Esophagus squamous epithelium (tissue), 4 donors: ENCODE measurements around the gene SMYD3.

Experiments
- POLR2A ChIP-seq, 4 donors: fragments of 450-650 bp; IDR thresholded peaks; one replicate each; pipeline ENCODE4 v1.6.1; 2017; ENCODE audit warnings: antibody characterized with exemption in 4 of 4, mild to moderate bottlenecking in 4 of 4, moderate library complexity in 3 of 4
- TF ChIP-seq, protein P1 (sequence below), 6 experiments: fragments of 450-650 bp in 4 of 6; fragments of 200-600 bp in 2 of 6; sonication (generic) in 2 of 6; IDR thresholded peaks; one replicate each; pipeline ENCODE4 v1.5.1; 2016 to 2019; ENCODE audit warnings: antibody characterized with exemption in 6 of 6, mild to moderate bottlenecking in 4 of 6, moderate library complexity in 4 of 6

- TF ChIP-seq, protein P1, sequence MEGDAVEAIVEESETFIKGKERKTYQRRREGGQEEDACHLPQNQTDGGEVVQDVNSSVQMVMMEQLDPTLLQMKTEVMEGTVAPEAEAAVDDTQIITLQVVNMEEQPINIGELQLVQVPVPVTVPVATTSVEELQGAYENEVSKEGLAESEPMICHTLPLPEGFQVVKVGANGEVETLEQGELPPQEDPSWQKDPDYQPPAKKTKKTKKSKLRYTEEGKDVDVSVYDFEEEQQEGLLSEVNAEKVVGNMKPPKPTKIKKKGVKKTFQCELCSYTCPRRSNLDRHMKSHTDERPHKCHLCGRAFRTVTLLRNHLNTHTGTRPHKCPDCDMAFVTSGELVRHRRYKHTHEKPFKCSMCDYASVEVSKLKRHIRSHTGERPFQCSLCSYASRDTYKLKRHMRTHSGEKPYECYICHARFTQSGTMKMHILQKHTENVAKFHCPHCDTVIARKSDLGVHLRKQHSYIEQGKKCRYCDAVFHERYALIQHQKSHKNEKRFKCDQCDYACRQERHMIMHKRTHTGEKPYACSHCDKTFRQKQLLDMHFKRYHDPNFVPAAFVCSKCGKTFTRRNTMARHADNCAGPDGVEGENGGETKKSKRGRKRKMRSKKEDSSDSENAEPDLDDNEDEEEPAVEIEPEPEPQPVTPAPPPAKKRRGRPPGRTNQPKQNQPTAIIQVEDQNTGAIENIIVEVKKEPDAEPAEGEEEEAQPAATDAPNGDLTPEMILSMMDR (IDR thresholded peaks at IDR 0.05): no peak
- no peak for TF ChIP-seq POLR2A (IDR thresholded peaks at IDR 0.05)
Observed at GRCh38 chr1:245704341-245704740, 802.7 kb downstream of the SMYD3 start.
